Endothelial cell (in vitro differentiated cells): ENCODE results near the gene GALNT17. TPM values are rescaled to one million over a fixed set of nuclear protein-coding genes. Genes with fewer than 3 reads are reported as not detected.
A peak's percentile ranks its signal among the peaks of the same experiment; 100 is the strongest.

ENCODE experiments used
- DNase-seq: peaks from one replicate; pipeline ENCODE4 v3.0.0; 2021; ENCODE audit warnings: low spot score
- H3K27ac Mint-ChIP-seq: one replicate; pipeline ENCODE4 v1.8.0; 2021; ENCODE audit warnings: mixed read lengths, inconsistent platforms; ENCODE audit not compliant: unreplicated experiment
- H3K27me3 Mint-ChIP-seq: one replicate; pipeline ENCODE4 v1.8.0; 2021; ENCODE audit warnings: mild to moderate bottlenecking, moderate library complexity, mixed read lengths, inconsistent platforms; ENCODE audit not compliant: unreplicated experiment
- H3K36me3 Mint-ChIP-seq: one replicate; pipeline ENCODE4 v1.8.0; 2021; ENCODE audit warnings: mild to moderate bottlenecking, low read depth, mixed read lengths, inconsistent platforms; ENCODE audit not compliant: unreplicated experiment
- H3K4me1 Mint-ChIP-seq: one replicate; pipeline ENCODE4 v1.8.0; 2021; ENCODE audit warnings: mild to moderate bottlenecking, mixed read lengths, inconsistent platforms; ENCODE audit not compliant: unreplicated experiment
- H3K4me3 Mint-ChIP-seq: one replicate; pipeline ENCODE4 v1.8.0; 2021; ENCODE audit warnings: mild to moderate bottlenecking, mixed read lengths, inconsistent platforms; ENCODE audit not compliant: unreplicated experiment
- H3K9me3 Mint-ChIP-seq: one replicate; pipeline ENCODE4 v1.8.0; 2021; ENCODE audit warnings: mixed read lengths, inconsistent platforms; ENCODE audit not compliant: unreplicated experiment
- CTCF ChIP-seq: fragments of 200-600 bp; sonication (generic); IDR thresholded peaks from one replicate; pipeline ENCODE4 v1.5.0; 2021; ENCODE audit warnings: antibody characterized with exemption; ENCODE audit not compliant: unreplicated experiment
- total RNA-seq: library from RNA; stranded (reverse); fragmentation: NEBNext Ultra II Directional; extraction: Animal tissue kit (Norgen Biotek cat#: 25700); gene quantifications from one replicate; pipeline ENCODE4 v1.2.1, GENCODE V29; 2021; ENCODE audit not compliant: unreplicated experiment

Gene GALNT17
- total RNA-seq, 1 donor from 2014 or later, result 0.38 TPM

- peaks cover 8% of the 10 kb centered on the region for H3K27me3 Mint-ChIP-seq
These were observed 660 bp downstream of the GALNT17 start for GRCh38 chr7:71132377-71133231.

GRCh38 chr7:71133232-71133622, 1.3 kb downstream of the GALNT17 start:
- Mint-ChIP-seq H3K9me3 (peaks cover 30% of the 10 kb centered on the region), H3K27me3 (peaks cover 8% of the 10 kb centered on the region), H3K4me1 (no peaks in the 10 kb centered on the region), H3K36me3 (peaks cover 10% of the 10 kb centered on the region), H3K27ac (no peak overlapping the region), H3K4me3 (peak overlapping the region; percentile 59)
- DNase-seq, result no peak
- no peak for TF ChIP-seq CTCF

More at GRCh38 chr7:71132377-71133231, 660 bp downstream of the GALNT17 start:
- H3K4me3 Mint-ChIP-seq, result peak overlapping the region; percentile 59
- H3K4me1 Mint-ChIP-seq, result no peaks in the 10 kb centered on the region
- peaks cover 10% of the 10 kb centered on the region for H3K36me3 Mint-ChIP-seq
- peaks cover 30% of the 10 kb centered on the region for H3K9me3 Mint-ChIP-seq
- no peak for TF ChIP-seq CTCF
- H3K27ac Mint-ChIP-seq, result no peak overlapping the region
- DNase-seq, result peak; percentile 3

GRCh38 chr7:71133856-71134255, 1.9 kb downstream of the GALNT17 start:
- no peak for DNase-seq
- Mint-ChIP-seq H3K36me3 (peaks cover 11% of the 10 kb centered on the region), H3K9me3 (peaks cover 30% of the 10 kb centered on the region), H3K27ac (no peak overlapping the region), H3K4me3 (no peak overlapping the region), H3K4me1 (no peaks in the 10 kb centered on the region), H3K27me3 (peaks cover 8% of the 10 kb centered on the region)
- TF ChIP-seq CTCF, result no peak

GRCh38 chr7:71135116-71135515, 3.2 kb downstream of the GALNT17 start:
- H3K4me3 Mint-ChIP-seq, result no peak overlapping the region
- H3K9me3 Mint-ChIP-seq, result peaks cover 23% of the 10 kb centered on the region
- TF ChIP-seq CTCF, result no peak

GRCh38 chr7:71135663-71136062, 3.7 kb downstream of the GALNT17 start:
- no peak overlapping the region for H3K4me3 Mint-ChIP-seq
- H3K36me3 Mint-ChIP-seq, result peaks cover 15% of the 10 kb centered on the region
- peaks cover 8% of the 10 kb centered on the region for H3K27me3 Mint-ChIP-seq
- no peak for TF ChIP-seq CTCF
- no peak overlapping the region for H3K27ac Mint-ChIP-seq
- H3K9me3 Mint-ChIP-seq, result peaks cover 20% of the 10 kb centered on the region
- DNase-seq, result no peak
- H3K4me1 Mint-ChIP-seq, result no peaks in the 10 kb centered on the region

More at GRCh38 chr7:71135116-71135515, 3.2 kb downstream of the GALNT17 start:
- H3K27me3 Mint-ChIP-seq, result peaks cover 8% of the 10 kb centered on the region
- H3K27ac Mint-ChIP-seq, result no peak overlapping the region
- H3K4me1 Mint-ChIP-seq, result no peaks in the 10 kb centered on the region
- DNase-seq, result no peak
- H3K36me3 Mint-ChIP-seq, result peaks cover 17% of the 10 kb centered on the region
